GM12872 (cell line): Measurements from ENCODE around the gene PAX7.

Source experiments
- CTCF ChIP-seq: IDR thresholded peaks from 3 replicates; pipeline ENCODE4 v1.5.1; 2011; ENCODE audit warnings: low read depth, mild to moderate bottlenecking, low read length, moderate library complexity; ENCODE audit not compliant: insufficient read depth

Gene PAX7

DNA sequence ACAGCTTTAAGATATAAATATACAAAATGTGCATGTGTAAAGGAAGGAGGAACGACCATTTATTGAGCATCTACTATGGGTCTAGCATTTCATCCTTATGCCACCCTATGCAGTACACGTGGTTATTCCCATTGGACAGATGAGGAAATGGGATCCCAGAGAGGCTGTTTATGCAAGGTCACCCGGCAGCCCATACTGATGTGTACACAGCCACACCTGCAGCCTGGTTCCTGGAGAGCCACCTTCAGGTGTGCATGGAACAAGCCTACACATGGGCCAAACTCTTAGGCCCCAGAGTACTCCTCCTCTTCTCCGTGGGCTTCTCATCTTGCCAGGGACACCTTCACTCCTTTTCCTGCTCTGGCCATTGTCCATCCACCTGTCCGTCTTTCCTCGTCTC, 108.8 kb downstream of the PAX7 start:
- no peak for TF ChIP-seq CTCF

DNA sequence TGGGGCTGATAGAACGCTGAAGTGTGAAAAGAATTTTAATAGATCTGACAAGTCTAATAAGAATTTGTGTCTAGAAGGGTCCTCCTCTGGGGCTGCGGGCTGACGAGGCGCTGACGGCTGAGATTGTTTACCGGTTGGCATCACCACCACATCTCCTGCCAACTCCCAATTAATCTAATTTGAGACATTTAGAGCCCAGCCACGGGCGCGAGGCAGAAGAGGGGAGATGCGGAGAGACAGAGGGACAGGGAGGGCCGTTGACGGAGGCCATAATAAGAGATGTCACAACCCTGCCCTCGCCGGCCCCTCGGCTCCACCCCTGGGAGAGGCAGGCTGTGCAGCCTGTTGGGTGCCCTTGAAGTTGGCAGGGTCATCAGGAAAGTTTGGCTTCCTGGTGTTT, 109.3 kb downstream of the PAX7 start:
- TF ChIP-seq CTCF, result no peak

- TF ChIP-seq CTCF, result no peak
Measured at GRCh38 chr1:18740617-18741016, 110.0 kb downstream of the PAX7 start.

- peak; percentile 21; the same call in 1 of the 3 replicates for TF ChIP-seq CTCF
Measured at GRCh38 chr1:18743233-18743632, 112.6 kb downstream of the PAX7 start.

DNA sequence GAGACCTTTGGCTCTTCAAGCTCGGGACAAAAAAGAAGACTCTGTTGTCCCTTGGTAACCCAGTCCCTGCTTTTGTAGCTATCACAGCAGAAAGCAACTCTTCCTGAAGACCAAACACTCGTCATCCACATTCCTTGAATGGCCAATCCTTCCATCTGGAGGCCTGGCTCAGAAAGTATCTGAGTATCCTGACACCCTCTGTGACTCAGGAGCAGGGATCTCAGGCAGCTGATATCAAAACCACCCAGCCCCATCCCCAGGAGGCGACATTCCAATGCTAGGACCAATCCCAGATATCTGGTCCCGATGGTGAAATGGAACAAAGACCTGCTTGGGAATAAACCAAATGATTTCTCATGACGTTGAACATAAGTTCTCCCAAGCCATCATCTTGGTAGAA, 116.3 kb downstream of the PAX7 start:
- no peak for TF ChIP-seq CTCF

- no peak for TF ChIP-seq CTCF
Measured at GRCh38 chr1:18747671-18748070, 117.0 kb downstream of the PAX7 start.

DNA sequence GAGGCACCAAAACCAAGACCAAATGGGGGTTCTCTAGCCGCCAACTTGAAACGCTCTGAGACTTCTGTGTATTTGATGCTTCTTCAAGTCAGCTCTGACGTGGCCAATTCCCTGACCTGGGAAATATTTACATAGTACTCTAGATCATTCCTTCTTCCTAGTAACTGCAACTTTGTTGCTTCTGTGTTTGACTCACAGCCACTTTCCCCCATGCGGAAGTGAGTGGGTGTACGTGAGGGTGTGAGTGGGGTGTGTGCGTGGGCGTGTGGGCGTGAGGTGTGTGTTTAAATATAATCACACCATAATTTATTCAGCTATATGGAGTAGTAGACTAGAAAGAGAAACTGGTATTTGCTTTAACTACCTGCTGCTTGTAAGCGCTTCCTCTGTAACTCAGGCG, 117.8 kb downstream of the PAX7 start:
- no peak for TF ChIP-seq CTCF

GRCh38 chr1:18749569-18749968, 118.9 kb downstream of the PAX7 start:
- TF ChIP-seq CTCF, result no peak
